Measurements from ENCODE around the gene PIF1.
A peak's percentile ranks its signal among the peaks of the same experiment; 100 is the strongest.

The PIF1 gene

DNA sequence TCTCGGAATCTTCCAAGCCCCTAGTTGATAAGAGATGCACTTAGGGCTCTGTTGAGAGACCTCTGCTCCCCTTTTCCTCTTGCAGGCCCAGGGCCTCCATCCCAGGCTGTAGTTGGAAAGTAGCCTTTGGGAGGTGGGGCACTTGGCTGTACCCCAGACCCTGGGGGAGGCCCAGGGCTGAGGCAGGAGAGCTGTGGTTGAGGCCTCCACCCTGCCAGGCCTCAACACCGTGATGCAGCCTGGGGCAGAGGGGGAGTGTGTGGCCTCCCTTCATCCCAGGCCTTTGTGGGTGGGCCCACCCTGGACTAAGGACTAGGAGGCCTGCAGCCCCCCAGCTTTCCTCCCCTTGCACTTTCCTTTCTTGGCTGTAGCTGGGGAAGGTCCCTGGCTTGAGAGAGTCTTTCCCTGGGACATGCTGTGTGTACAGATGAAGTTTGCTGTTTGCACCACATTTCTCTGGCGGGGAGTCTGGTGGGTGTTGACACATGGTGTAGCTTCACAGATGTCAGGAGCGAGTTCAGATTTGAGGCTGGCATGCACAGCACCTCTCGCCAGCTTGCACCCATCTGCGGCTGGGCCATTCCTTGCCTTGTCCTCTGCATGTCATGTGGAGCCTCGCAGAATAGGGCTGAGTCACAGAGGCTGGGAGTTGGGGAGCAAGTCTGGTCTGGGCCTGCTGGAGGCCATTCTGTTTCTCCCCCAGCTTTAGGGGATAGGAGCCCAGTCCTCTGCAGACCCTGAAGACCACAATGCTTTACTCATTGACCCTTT, 29.9 kb upstream of the PIF1 start:
- TF ChIP-seq, protein P1, sequence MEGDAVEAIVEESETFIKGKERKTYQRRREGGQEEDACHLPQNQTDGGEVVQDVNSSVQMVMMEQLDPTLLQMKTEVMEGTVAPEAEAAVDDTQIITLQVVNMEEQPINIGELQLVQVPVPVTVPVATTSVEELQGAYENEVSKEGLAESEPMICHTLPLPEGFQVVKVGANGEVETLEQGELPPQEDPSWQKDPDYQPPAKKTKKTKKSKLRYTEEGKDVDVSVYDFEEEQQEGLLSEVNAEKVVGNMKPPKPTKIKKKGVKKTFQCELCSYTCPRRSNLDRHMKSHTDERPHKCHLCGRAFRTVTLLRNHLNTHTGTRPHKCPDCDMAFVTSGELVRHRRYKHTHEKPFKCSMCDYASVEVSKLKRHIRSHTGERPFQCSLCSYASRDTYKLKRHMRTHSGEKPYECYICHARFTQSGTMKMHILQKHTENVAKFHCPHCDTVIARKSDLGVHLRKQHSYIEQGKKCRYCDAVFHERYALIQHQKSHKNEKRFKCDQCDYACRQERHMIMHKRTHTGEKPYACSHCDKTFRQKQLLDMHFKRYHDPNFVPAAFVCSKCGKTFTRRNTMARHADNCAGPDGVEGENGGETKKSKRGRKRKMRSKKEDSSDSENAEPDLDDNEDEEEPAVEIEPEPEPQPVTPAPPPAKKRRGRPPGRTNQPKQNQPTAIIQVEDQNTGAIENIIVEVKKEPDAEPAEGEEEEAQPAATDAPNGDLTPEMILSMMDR (IDR thresholded peaks at IDR 0.05; ENCODE audit: low read depth, low read length): no peak
- DNase-seq (ENCODE audit: extremely low read depth, low read depth): no peak

DNA sequence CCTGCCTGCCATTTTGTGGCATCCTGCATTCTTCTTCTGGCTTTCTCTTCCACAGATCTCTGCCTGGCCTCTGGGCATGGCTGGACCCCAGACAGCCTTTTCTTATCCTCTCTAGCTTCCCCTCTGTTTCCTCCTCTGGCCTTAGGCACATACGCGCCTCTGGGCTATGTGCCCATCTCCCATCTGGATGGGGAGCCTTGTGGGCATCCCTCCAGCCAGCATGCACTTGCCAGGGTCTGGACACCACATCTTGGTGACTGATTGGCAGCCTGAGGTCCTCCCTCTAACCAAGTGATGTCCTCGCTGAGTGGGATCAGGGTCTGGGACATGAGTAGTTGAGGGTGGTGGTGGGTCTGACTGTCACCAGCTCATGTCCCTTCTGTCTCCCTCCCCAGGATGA, 29.1 kb upstream of the PIF1 start:
- TF ChIP-seq, protein P1 (IDR thresholded peaks at IDR 0.05; ENCODE audit: low read depth, low read length): no peak
- DNase-seq (ENCODE audit: extremely low read depth, low read depth): no peak

DNA sequence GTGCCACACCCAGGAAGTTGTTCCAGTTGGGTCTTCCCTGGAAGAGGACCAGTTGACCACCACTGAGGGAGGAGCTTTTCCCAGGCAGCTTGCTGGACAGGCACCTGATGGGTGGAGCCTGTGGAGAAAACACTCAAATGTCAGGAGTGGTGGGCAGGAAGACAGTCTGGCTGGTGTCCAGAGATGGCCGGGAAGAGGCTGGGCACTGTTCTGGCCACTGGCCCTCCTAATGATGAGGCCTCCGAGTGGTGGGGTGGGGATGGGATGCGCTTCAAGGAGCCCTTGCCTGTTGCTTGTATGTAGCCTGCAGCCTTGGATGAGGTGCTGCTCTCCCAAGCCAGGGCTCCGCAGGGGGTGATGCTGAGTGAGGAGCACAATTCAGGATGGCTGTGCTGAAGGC, 28.6 kb upstream of the PIF1 start:
- TF ChIP-seq, protein P1 (IDR thresholded peaks at IDR 0.05; ENCODE audit: low read depth, low read length): no peak
- DNase-seq (ENCODE audit: extremely low read depth, low read depth): no peak

DNA sequence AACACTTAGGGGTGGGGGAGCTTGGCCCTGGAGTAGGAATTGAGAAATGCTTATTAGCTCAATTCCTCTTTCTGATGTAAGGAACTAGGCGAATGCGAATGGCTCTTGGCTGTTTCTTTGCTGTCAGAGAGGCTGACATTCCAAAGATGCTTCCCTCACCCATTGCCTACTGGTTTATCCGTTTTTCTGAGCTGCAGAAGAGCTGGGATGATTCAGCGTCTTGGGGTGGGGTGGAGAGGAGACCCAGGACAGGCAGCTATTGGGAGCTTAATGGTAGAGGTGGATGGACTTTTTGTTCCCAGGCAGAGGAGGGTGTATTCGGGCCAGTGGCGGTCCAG, 26.0 kb upstream of the PIF1 start:
- TF ChIP-seq, protein P1 (IDR thresholded peaks at IDR 0.05; ENCODE audit: low read depth, low read length): no peak
- DNase-seq (ENCODE audit: extremely low read depth, low read depth): peak; percentile 56

DNA sequence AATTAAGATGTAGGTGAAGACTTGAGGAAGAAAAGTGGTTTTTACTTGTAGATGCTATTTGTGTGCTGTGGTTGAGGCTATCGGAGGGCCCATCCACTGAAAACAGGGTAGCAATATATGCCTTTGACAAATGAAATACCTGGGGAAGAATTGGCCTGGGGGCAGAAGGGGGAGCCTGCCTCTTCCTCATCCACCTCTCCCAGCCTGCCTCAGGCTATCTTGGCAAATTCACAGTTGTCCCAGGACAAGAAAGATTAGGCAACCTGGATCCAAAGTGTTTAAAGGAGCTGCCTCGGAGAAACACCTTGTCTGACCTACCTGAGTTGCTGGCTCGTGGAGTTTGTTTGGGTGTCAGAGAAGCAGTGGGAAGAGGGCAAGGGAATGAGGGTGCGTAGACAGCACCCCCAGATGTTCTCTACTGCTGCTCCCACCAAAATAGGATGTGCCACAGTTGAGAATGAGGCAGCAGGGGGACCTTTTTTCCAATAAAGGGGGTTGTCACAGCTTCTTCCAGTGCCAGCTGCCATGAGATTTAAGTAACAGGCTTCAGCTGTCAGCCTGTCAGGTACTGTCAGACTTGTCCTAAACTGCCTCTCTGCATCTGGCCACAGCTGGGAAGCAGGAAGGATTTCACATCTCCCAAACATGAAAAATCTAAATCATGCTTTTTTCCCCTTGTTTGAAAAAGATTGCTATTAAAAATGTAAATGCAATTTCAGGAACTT, 25.5 kb upstream of the PIF1 start:
- no peak for DNase-seq (ENCODE audit: extremely low read depth, low read depth)
- TF ChIP-seq, protein P1 (IDR thresholded peaks at IDR 0.05; ENCODE audit: low read depth, low read length): no peak

DNA sequence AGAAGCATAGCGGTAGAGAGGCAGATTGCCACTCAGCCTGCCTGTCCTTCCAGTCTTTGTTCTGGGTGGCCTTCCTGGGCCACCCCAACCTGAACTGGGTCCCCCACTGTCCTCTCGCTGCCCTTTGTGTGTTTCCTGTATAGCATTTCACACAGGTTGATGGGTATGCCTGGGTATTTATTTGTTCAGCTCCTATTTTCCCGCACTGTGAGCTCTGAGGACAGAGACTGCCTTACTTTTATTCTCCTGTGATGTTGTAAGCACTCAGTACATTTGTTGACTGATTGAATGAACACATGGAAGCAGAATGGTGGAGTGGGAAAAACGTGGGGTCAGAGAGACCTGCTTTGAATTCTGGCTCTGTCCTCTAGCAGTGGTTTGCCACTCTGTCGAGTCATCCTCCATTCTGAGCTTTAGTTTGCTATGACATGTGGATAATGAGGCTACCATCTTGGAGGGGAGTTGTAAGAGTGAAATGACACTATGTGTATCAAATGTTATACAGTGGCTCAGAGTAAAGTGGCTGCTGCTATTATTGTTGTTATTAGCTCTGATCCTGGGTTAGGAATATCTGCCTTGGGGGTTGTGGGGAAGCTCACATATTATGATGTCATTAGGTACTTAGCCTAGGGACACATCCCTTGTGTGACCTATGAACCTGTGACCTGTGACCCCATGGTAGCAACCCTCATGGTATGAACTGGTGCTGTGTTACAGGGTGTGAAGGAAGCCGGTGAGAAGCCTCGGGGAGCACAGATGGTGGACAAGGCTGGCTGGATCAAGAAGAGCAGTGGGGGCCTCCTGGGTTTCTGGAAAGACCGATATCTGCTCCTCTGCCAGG, 22.6 kb upstream of the PIF1 start:
- TF ChIP-seq, protein P1 (IDR thresholded peaks at IDR 0.05; ENCODE audit: low read depth, low read length): no peak
- DNase-seq (ENCODE audit: extremely low read depth, low read depth): no peak

Data from AG09319 (cell line).